K562 (cell line): ENCODE data around the gene SLC4A2. TPM values are rescaled to one million over a fixed set of nuclear protein-coding genes. Genes with fewer than 3 reads are reported as not detected.

Source experiments
- ATF6 ChIP-seq: sonication (generic); formaldehyde crosslinking; IDR thresholded peaks from 2 replicates; pipeline ENCODE4 v1.4.0; 2020; ENCODE audit warnings: mild to moderate bottlenecking, missing genetic modification reagents
- FIP1L1 ChIP-seq: fragments of 200-400 bp; formaldehyde crosslinking; IDR thresholded peaks from 2 replicates; pipeline ENCODE4 v1.6.1; 2018; ENCODE audit warnings: mild to moderate bottlenecking, low read depth, low read length; ENCODE audit not compliant: poor library complexity, severe bottlenecking
- PCBP2 ChIP-seq: fragments of 200-400 bp; formaldehyde crosslinking; IDR thresholded peaks from 2 replicates; pipeline ENCODE4 v1.6.1; 2018; ENCODE audit warnings: low read length, low read depth, mild to moderate bottlenecking, moderate library complexity; ENCODE audit not compliant: poor library complexity, severe bottlenecking
- PML ChIP-seq: IDR thresholded peaks from 2 replicates; pipeline ENCODE4 v1.6.1; 2012; ENCODE audit warnings: low read length, inconsistent platforms
- RBM34 ChIP-seq: fragments of 200-400 bp; formaldehyde crosslinking; IDR thresholded peaks from 2 replicates; pipeline ENCODE4 v1.6.1; 2018; ENCODE audit warnings: low read length, borderline replicate concordance; ENCODE audit not compliant: insufficient read depth
- UBTF ChIP-seq, 2 experiments: IDR thresholded peaks; 2 replicates each; pipeline ENCODE4 v1.6.1; 2012; ENCODE audit warnings: improper control_type of control experiment in 2 of 2, low read depth in 2 of 2, low read length in 2 of 2, borderline replicate concordance in 1 of 2
- ZBTB9 ChIP-seq: fragments of 450-650 bp; formaldehyde crosslinking; IDR thresholded peaks from 2 replicates; pipeline ENCODE4 v1.4.0; 2020; ENCODE audit warnings: mild to moderate bottlenecking, moderate library complexity
- polyA plus RNA-seq, 8 experiments: library from polyadenylated mRNA; depleted of rRNA in 4 of 8; stranded (reverse) in 5 of 8; unstranded in 3 of 8; fragments of >200 nt; fragmentation: Nextera tagmentation in 2 of 8; fragmentation: Illumina TruSeq in 1 of 8; extraction: Ambion mirVana in 2 of 8; extraction: Trizol in 1 of 8; gene quantifications; 2 replicates each; pipeline versions ENCODE4 v1.2.1 to v1.2.3, GENCODE V29; 2011 to 2014; ENCODE audit warnings: inconsistent platforms in 1 of 8, missing spikeins in 1 of 8
- total RNA-seq, 7 experiments: library from RNA; depleted of rRNA in 6 of 7; stranded (reverse); fragments of >200 nt in 6 of 7; fragmentation: Illumina TruSeq in 2 of 7; extraction: Trizol in 2 of 7; gene quantifications; 2 replicates each; pipeline versions ENCODE4 v1.2.1 to v1.2.3, GENCODE V29; 2011 to 2021; ENCODE audit warnings: low replicate concordance in 1 of 7
- TF ChIP-seq, protein P1 (sequence below): fragments of 450-650 bp; IDR thresholded peaks from 2 replicates; pipeline ENCODE4 v1.6.1; 2018; ENCODE audit not compliant: partially characterized antibody
- TF ChIP-seq, protein P2 (sequence below): fragments of 450-650 bp; conservative IDR thresholded peaks from 2 replicates; pipeline ENCODE4 v1.6.1; 2016; ENCODE audit warnings: missing genetic modification characterization, low read depth, mild to moderate bottlenecking, control low read depth, missing compliant biosample characterization
- TF ChIP-seq, protein P3 (sequence below), 3 experiments: fragments of 200-800 bp in 1 of 3; sonication (Bioruptor generic) in 1 of 3; sonication (generic) in 1 of 3; formaldehyde crosslinking in 1 of 3; IDR thresholded peaks; 2 replicates each; pipeline versions ENCODE4 v1.6.1 to v1.8.0; 2016 to 2022; ENCODE audit warnings: mild to moderate bottlenecking in 2 of 3, missing compliant biosample characterization in 2 of 3, missing genetic modification characterization in 2 of 3, missing genetic modification reagents in 1 of 3

The SLC4A2 gene
- total and polyA plus RNA-seq, 9 of the 15 experiments (the other 6 are each of a cell fraction or from before 2014, with no cell fraction given): 11.4 to 375 (median 130) TPM

- TF ChIP-seq, protein P1, sequence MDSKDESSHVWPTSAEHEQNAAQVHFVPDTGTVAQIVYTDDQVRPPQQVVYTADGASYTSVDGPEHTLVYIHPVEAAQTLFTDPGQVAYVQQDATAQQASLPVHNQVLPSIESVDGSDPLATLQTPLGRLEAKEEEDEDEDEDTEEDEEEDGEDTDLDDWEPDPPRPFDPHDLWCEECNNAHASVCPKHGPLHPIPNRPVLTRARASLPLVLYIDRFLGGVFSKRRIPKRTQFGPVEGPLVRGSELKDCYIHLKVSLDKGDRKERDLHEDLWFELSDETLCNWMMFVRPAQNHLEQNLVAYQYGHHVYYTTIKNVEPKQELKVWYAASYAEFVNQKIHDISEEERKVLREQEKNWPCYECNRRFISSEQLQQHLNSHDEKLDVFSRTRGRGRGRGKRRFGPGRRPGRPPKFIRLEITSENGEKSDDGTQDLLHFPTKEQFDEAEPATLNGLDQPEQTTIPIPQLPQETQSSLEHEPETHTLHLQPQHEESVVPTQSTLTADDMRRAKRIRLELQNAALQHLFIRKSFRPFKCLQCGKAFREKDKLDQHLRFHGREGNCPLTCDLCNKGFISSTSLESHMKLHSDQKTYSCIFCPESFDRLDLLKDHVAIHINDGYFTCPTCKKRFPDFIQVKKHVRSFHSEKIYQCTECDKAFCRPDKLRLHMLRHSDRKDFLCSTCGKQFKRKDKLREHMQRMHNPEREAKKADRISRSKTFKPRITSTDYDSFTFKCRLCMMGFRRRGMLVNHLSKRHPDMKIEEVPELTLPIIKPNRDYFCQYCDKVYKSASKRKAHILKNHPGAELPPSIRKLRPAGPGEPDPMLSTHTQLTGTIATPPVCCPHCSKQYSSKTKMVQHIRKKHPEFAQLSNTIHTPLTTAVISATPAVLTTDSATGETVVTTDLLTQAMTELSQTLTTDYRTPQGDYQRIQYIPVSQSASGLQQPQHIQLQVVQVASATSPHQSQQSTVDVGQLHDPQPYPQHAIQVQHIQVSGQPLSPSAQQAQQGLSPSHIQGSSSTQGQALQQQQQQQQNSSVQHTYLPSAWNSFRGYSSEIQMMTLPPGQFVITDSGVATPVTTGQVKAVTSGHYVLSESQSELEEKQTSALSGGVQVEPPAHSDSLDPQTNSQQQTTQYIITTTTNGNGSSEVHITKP: peak; percentile 69
- TF ChIP-seq UBTF (IDR thresholded peaks at IDR 0.05; ENCODE audit: borderline replicate concordance in 1 of 2, low read depth in 2 of 2, low read length in 2 of 2) (no peak), RBM34 (no peak), PML (no peak), ATF6 (peak; percentile 72; the same call in 1 of the 2 replicates), PCBP2 (no peak), FIP1L1 (peak; percentile 51), ZBTB9 (CRISPR knock-in tag) (peak; percentile 68; the same call in 1 of the 2 replicates)
- TF ChIP-seq, protein P2, sequence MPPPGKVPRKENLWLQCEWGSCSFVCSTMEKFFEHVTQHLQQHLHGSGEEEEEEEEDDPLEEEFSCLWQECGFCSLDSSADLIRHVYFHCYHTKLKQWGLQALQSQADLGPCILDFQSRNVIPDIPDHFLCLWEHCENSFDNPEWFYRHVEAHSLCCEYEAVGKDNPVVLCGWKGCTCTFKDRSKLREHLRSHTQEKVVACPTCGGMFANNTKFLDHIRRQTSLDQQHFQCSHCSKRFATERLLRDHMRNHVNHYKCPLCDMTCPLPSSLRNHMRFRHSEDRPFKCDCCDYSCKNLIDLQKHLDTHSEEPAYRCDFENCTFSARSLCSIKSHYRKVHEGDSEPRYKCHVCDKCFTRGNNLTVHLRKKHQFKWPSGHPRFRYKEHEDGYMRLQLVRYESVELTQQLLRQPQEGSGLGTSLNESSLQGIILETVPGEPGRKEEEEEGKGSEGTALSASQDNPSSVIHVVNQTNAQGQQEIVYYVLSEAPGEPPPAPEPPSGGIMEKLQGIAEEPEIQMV (tag): no peak
- TF ChIP-seq, protein P3, sequence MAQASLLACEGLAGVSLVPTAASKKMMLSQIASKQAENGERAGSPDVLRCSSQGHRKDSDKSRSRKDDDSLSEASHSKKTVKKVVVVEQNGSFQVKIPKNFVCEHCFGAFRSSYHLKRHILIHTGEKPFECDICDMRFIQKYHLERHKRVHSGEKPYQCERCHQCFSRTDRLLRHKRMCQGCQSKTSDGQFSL (CRISPR knock-in tag; IDR thresholded peaks at IDR 0.05): no peak; the same call in 1 of the 2 replicates
- TF ChIP-seq, protein P3 (tag; IDR thresholded peaks at IDR 0.05): no peak
These were observed 31.1 kb upstream of the SLC4A2 start, which contains the start of gene ABCB8 (continued) for GRCh38 chr7:151028131-151028947.
